HG02852 (cell line): ENCODE results near the gene GPR143.

ENCODE experiments used
- ATAC-seq: cut with Tn5 transposase; IDR thresholded peaks from one replicate; pipeline ENCODE4 v1.9.1; 2021; ENCODE audit warnings: mild to moderate bottlenecking, moderate library complexity; ENCODE audit not compliant: unreplicated experiment

GPR143 gene

DNA sequence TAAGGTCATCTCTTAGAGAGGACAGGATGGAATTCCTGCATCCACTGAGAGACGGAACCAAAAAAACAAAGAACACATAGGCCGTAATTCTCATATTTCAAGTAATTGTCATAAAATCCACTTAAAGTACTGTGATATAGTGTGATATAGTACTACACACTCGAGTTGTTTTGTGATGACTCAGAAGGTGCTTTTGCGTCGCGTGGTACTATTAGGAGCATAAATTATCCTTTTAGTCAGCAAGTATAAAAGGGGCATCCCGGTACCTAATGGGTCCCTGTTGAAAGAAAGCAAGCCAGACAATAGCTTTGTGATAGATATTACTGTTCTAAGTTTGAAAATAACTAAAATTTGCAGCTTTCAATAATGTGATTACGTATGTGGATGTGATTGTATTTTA, 55.3 kb downstream of the GPR143 start:
- ATAC-seq, result no peak

DNA sequence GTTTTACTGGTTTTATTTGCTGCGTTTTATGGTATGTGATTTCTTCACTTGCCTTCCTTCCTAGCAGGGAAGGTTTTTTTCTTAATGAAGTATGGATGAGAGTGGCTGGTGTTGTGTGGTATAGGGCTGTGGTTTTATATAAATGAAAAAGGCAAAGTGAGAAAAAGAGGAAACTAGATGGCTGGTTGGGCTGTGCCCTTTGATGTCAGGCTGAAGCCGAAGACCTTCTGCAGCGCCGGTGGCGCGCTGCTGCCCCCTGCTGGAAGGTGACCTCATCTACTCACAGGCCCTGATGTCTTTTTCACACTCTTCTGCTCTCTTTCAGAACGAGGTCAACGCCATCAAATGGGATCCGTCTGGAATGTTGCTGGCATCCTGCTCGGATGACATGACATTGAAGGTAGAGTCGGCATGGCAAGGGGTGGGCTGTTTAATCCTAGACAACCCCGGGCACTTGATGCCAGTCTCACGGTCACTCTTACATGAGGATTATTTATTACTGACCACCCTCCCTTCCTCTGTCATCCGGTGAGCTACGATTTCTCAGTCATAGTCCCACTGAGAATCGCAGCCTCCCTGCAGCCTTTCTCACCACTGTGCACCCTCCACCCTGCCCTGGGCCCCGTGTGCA, 56.6 kb downstream of the GPR143 start:
- peak; percentile 86 for ATAC-seq

DNA sequence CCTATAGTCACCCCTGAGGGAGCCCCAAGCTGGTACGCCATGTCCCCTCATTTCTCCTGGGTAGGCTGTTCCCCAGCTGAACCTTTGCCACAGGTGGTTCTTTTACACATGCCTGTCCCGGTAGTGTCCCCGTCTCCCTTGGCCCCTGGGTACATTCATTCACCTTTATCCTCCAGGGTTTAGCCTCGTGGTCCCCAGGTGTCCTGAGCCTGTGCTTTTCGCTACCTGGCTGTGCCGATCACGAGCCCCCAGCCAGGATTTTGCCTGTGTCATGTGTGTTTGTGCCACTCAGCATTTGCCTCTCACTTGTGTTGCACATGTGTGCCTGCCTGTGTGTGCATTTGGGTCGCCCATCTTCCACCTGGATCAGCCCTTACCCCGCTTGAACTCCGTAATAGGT, 57.6 kb downstream of the GPR143 start:
- no peak for ATAC-seq

DNA sequence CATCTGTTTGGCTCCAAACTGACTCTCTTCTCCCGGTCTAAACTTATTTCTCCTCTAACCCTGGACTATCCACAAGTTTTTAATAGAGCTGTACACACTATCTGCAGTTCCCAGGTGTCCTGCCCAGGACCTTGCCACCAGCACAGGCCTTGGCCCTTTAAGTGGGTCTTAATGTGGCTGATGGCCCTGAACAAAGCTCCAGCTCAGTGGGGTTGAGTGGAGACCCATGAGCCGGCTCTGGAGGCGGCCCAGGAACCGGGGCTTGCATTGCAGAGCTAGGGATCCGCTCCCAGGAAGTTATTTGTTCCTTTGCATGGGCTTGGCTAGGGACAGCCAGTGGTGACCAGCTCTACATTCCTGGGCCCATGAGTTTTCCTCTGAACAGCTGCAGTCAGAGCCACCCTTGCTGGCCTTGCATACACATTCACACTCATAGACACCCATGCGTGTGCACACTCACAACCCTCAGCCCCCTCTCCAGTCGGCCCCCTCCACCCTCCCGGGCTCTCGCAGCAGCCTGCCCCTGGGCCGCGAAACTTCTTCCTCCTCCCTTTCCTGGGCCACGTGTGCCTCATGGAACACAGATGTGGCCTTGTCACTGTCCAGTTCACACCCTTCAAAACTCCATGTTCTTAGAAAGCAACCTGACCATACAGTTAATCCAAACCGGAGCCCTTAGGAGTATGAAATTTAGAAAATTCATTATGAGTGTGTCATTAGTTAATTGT, 58.2 kb downstream of the GPR143 start:
- no peak for ATAC-seq

DNA sequence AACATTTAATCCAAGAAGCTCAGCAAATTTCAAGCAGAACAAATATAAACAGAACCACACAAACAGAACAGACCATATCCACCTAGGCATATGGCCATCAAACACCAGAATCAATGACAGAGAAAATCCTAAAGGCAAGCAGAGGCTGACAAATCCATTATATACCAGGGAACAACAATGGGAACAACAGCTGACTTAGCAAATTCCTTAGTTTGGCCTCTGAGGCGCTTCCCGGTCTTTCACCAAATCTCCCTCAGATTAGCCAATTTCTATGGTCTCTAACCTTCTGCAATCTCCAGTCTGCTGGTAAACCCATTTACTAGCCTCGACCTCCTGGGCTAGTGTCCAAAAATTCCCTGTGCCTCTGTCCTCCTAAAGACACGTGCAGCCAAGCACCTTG, 59.2 kb downstream of the GPR143 start:
- no peak for ATAC-seq

DNA sequence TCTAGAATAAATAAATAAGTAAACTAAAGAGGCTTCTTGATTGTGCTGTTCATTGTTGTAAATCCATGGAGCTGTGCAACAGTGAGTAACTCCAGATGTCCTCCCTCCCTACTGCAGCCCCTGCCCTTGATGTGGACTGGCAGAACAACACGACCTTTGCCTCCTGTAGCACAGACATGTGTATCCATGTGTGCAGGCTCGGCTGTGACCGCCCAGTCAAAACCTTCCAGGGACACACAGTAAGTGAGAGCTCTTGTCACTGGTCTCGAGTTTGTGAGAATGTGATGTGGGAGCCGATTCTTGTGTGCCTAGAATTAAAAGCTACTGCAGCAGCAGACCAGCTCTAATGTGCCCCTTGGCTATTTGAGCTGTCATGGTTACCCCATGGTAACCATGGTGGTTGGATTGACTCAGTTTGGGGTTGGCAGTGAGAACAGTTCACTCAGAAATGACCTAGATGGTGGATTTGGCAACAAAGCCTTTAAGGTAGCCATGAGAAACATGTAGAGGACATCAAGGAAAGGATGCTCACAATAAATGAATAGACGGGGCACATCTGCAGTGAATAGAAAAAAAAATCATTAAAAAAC, 60.7 kb downstream of the GPR143 start:
- no peak for ATAC-seq

DNA sequence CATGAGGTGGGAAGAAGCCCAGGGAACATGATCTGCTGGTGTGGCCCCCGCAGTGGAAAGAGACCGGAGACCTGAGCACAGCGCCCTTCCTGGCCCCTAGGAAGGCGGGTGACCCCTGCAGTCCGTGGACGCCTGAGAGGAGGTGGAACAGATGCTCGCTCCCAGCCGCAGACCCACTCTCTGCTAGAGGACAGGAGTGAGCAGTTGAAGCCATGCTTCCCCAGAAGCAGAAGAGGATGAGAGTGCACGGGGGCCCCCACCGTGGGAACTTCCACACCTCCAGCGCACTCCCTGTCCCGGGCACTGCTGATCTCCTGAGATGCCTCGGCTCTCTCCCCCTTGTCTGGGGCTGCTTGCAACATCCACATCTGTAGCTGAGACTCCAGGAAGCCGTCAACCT, 62.2 kb downstream of the GPR143 start:
- ATAC-seq, result no peak

DNA sequence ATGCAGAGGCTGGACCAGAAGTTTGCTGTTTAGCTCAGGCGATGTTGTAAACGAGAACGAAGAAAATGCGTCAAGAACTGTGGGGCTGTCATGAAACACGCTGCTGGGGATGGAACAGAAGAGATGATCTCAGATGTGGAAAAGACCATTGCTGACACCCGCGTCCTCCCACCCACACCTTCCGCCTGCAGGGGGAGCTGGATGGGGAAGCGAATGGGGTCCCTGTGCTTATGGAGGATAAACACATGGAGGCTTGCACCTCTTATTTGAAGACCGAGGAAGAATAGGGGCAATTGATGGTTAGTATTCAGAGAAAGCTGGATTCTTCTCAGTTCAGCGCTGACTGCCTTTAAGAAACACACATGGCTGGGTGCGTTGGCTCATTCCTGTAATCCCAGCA, 63.9 kb downstream of the GPR143 start:
- no peak for ATAC-seq

DNA sequence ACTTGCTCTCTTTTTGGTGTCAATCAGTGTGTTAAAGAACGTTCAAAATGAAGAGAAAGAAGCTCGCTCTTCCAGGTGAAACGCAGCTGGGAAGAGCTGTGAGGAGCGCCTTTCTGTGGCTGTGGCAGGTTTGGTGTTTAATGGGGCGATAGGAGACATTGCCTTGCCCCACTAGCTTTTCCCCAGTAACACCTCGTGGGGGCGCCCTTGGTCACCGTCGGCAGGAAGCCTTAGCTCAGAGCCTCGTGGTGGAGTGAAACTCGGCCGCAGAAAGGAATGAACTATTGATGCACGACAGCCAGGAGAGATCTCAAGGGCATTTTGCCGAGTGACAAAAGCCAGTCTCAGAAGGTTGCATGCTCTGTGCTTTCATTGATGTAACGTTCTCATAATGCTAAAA, 65.1 kb downstream of the GPR143 start:
- ATAC-seq, result no peak

DNA sequence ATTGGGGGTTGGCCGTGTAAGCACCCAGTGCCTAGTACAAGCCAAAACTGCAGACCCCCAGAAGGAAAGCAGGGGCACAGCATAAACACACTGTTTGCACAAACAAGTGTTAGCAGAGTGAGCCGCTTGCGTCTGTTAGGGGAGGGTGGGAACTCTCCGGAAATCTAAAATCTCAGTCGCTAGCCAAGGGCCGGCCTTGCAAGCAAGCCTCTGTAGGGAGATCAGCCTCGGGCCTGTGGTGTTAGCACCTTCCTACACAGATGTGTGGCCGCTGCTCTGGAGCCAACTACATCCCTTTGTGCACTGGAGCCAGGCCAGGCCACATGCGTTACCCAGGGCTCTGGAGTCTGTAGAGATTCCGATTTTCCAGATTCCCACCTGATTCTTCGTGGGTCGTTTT, 67.1 kb downstream of the GPR143 start:
- no peak for ATAC-seq

DNA sequence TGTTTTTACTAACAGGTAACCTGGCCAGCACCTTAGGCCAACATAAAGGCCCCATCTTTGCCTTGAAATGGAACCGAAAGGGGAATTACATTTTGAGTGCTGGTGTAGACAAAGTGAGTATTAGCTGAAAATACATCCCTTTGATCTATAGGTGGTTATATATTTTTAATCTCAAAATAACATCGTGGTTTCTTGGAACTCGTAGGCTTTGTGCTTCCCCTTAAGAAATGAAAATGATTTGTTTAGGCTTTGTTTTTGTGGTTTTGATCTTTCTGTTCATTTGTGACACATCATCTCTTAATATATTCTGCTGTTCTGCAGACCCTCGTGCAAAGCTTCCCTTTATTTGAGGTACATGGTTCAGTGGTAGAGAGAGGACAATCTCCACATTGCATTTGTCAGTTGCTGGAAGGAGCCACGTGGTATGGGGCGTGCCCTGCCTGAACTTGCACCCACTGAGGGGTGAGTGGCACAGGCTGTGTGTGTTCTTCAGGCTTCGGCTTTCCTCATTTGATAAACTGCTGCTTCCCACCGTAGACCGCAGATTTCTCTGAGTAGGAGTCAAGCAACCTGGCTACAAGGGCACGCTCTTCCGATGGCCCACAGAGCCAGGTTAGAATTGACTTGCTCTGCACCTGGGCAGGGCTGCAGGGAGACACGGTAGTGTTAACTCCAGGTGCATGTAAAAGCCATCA, 72.2 kb downstream of the GPR143 start:
- ATAC-seq, result no peak

DNA sequence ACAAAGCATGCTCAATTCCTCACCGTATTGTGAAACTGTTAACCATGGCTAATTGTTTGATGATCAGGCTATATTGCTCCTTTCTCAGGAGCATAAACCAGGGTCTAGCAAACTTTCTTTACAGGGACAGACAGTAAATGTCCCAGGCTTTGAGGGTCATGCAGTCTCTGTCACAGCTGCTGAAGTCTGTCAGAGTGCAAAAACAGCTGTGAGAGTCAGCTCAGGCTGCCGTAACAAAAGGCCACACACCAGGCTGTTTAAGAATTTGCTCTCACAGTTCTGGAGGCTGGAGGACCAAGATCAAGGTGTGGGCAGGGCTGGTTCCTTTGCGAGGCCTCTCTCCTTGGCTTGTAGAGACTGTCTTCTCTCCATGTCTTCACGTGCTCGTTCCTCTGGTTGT, 75.6 kb downstream of the GPR143 start:
- no peak for ATAC-seq

DNA sequence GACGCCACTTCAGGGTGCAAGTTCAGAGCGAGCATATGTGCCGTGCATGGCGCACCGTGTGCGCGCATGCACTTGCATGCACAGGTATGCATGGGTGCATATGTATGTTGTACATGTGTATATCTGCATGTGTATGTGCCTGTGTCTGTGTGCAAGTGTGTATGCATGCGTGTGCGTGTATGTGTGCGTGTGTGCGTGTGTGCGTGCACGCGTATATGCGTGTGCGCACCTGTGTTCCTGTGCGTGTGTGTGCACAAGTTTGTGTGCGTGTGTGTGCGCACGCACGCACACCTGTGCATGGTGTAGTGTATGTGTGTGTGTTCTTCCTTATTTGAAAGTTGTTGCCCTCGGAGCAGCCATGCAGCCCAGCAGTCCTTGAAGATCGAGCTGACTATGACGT, 76.8 kb downstream of the GPR143 start:
- ATAC-seq, result no peak

DNA sequence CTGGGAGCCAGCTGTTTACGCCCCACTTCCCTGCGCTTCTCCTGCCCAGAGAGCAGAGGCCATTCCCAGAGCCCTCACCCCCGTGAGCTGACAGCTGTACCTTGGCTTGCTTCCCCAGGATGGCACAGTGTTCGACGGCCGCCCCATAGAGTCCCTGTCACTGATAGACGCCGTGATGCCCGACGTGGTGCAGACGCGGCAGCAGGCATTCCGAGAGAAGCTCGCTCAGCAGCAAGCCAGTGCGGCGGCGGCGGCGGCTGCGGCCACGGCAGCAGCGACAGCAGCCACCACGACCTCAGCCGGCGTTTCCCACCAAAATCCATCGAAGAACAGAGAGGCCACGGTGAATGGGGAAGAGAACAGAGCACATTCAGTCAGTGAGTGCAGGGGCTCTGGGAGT, 77.7 kb downstream of the GPR143 start:
- no peak for ATAC-seq

DNA sequence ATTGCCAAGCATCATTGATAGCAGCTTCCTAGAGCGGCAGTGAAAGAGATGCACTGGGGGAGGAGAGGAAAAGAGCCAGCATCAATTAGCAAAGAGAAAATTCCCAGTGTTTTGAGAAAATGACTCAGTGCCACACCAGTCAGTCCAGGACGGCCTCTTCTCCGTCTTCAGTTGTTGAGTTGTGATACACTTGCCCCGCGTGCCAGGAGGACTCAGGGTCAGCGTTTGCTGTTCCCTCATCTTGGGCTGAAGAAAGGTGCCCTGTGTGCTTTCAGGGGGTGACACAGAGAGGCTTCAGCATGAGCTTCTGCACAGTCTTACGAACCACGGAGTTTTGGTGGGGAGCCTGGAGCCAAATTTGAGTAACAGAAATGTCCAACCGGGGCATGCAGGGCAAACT, 82.3 kb downstream of the GPR143 start:
- no peak for ATAC-seq

DNA sequence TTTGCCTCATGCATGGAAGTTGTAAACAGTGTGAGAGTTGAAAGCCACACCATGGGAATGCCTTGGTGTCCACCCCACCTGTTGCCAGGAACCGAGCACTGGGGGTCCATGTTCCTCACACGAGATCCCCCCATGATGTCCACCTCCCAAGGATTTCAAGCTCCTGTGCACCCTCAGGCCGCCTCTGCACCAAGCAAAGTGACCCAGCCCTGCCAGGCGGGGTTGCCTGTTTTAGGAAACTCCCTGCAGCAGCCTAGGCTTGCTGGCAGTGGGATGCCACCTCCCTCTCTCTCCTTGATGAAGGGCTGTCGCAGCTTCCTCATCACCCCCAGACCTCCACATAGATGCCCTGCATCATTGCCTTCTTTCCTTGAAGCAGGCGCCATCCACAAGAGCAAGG, 82.8 kb downstream of the GPR143 start:
- no peak for ATAC-seq

DNA sequence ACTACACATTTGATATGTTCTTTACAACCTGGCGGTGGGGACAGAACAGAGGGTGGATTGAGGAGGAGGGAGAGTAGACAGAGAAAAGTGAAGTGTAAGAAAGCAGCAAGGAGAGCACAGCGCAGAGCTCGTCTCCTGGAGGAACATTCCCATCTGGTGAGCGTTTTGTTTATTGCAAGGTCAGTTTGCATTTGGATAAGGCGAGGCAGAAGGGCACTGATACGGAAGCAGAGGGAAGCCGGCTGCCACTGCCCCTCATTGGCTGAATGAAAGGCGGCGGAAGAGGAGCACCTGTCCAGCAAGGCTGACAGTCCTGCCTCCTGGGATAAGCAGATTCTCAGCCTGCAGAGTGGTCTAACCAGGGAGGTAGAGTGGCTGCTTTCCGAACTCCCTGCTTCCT, 83.2 kb downstream of the GPR143 start:
- no peak for ATAC-seq

DNA sequence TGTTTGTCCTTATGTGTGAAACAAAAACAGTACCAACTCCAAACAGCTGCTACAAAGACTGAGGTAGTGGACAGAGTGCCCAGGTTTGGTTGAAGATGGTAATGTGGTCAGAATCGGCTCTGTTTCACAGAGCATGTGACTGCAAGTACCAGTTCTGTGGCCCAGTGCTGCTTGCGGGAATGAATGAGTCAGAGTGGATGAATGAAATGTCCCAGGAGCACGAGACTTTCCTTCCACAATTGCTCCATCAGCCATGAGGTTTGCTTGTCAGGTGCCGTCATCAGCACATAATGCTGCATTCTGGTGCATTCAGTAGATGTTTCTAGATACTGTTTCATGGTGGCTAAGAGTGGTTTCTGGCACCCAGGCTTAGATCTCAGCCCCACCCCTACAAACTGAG, 84.2 kb downstream of the GPR143 start:
- no peak for ATAC-seq

DNA sequence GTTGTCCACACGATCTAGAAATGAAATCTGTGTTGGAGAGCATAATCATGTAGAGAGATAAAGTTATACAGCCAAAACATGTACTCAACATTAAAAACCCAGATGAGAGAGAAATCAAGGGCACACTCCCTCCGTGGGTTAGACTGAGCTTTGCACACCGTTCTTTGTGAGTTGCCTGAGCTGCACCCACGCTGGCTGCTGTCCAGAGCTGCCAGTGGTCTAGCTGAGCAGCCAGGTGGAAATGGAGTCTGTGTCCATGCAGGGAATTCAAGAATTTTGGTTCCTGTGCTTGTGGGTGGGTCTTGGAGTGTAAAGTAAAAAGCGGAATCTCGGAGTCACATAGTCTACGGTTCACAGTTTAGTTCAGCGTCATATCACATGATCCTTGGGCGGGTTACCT, 84.6 kb downstream of the GPR143 start:
- ATAC-seq, result no peak

DNA sequence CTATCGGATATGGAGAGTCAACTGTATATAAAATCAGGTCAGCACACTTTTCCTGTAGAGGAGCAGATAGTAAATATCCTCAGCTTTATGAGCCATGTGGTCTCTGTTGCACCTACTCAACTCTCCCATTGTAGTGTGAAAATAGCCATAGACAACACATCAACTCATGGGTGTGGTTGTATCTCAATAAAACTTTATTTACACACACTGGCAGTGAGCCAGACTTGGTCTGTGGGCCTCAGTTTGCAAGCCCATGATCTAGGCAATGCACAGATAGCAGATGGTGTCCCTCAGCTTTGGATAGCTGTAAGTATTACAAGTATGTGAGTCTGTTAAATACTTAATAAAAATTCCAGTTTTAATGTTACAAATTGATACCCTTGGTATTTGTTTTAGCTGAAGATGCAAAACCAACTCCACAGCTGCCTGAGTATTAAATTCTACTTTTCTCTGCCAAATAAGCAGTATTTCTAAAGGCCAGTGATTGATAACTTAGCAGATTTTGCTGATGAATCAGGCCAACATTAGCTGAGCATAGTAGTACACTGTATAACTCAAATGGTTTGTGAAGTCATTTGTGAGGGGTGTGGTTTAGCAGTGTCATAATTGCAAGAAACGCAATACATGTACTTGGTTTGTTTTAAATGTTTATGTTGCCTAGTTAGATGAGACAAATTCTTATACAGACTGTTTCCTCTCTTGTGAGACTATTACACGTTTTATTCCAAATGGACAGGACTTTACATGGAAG, 87.3 kb downstream of the GPR143 start:
- ATAC-seq, result no peak

DNA sequence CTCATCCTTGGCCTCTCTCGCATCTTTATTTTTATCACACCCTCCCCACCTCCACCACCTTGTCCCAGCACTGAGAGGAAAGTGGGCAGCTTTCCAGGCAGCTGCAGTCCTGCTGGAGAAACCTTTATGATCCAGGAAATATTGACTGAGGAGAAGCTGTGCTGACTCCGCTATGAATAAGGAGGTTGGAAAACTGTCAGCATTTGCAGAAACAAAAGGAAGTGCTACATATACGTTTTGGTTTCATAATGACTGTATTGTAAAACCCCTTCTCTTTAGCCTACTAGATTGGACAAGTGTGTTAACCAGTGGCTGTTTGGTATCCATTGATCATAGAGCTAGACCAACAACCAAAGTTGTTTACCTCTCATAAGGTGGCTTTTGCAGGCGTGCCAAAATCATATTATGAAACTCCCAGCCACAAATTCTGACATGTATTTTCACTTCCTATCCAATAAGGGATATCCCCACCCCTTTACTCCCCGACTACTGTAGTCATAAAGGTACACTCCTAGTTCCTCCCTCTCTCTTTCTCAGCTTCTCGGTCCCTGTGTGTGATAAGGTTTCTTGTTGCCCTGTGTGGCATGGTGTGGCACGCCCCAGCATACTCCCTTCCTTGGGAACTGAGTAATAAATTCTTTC, 88.4 kb downstream of the GPR143 start:
- ATAC-seq, result peak; percentile 98
